ENCODE results near the gene SNRPA.

- TF ChIP-seq CTCF (IDR thresholded peaks at IDR 0.05) (no peak), POLR2AphosphoS5 (IDR thresholded peaks at IDR 0.05) (no peak), POLR2A (IDR thresholded peaks at IDR 0.05) (no peak)
Measured at GRCh38 chr19:40705950-40706619, 44.9 kb upstream of the SNRPA start.

Data from breast epithelium (tissue), 3 donors.